Umbilical cord (tissue), 2 donors: ENCODE data around the gene SLC43A1. TPM values are rescaled to one million over a fixed set of nuclear protein-coding genes. Genes with fewer than 3 reads are reported as not detected.

Source experiments
- DNase-seq: peaks from one replicate; pipeline ENCODE4 v3.0.0-alpha.2; 2015; ENCODE audit warnings: low spot score
- total RNA-seq: library from RNA; depleted of rRNA; stranded (reverse); fragments of >200 nt; gene quantifications from one replicate; pipeline ENCODE4 v1.2.3, GENCODE V29; 2014; ENCODE audit warnings: low replicate concordance; ENCODE audit not compliant: insufficient read depth

SLC43A1 gene
- total RNA-seq, 1 donor from 2014 or later = 12.5 TPM

- DNase-seq = no peak
Measured at GRCh38 chr11:57498540-57498939, 17.0 kb downstream of the SLC43A1 start.

- no peak for DNase-seq
Measured at GRCh38 chr11:57497303-57498247, 17.9 kb downstream of the SLC43A1 start.

- DNase-seq = no peak
Measured at GRCh38 chr11:57496109-57496820, 19.2 kb downstream of the SLC43A1 start.

GRCh38 chr11:57493507-57494503, 21.7 kb downstream of the SLC43A1 start:
- no peak for DNase-seq

- DNase-seq = no peak
Measured at GRCh38 chr11:57491371-57492061, 24.0 kb downstream of the SLC43A1 start.

- no peak for DNase-seq
Measured at GRCh38 chr11:57490456-57491248, 24.9 kb downstream of the SLC43A1 start.

- DNase-seq = no peak
Measured at GRCh38 chr11:57487920-57488659, 27.4 kb downstream of the SLC43A1 start.

- no peak for DNase-seq
Measured at GRCh38 chr11:57487021-57487778, 28.3 kb downstream of the SLC43A1 start.

- no peak for DNase-seq
Measured at GRCh38 chr11:57485217-57485990, 30.1 kb downstream of the SLC43A1 start.

GRCh38 chr11:57484141-57484710, 31.3 kb downstream of the SLC43A1 start:
- no peak for DNase-seq

- DNase-seq = no peak
Measured at GRCh38 chr11:57483562-57483918, 32.0 kb downstream of the SLC43A1 start.

GRCh38 chr11:57482782-57483561, 32.5 kb downstream of the SLC43A1 start:
- DNase-seq = no peak

GRCh38 chr11:57481915-57482781, 33.4 kb downstream of the SLC43A1 start:
- no peak for DNase-seq

GRCh38 chr11:57481315-57481714, 34.2 kb downstream of the SLC43A1 start:
- no peak for DNase-seq

GRCh38 chr11:57480409-57481137, 34.9 kb downstream of the SLC43A1 start:
- DNase-seq = no peak
